ENCODE data around the gene RPS6KA2.

The RPS6KA2 gene

GRCh38 chr6:166465003-166465399 lies 162.1 kb downstream of the RPS6KA2 start:
- DNase-seq (ENCODE audit: extremely low spot score), result no peak
- no peak for TF ChIP-seq CTCF (IDR thresholded peaks at IDR 0.05; ENCODE audit: control extremely low read depth, extremely low read depth, low read depth, missing control alignments)
- POLR2A ChIA-PET, result no interaction called here
- CTCF ChIA-PET, result interaction anchor here (1.4 to 1.6 kb wide), 2 partner anchors 8 to 10 kb away, joined by 3 to 5 read pairs; no protein-coding TSS in a partner anchor

- no peak for DNase-seq (ENCODE audit: extremely low spot score)
- POLR2A ChIA-PET, result no interaction called here
- TF ChIP-seq CTCF (IDR thresholded peaks at IDR 0.05; ENCODE audit: control extremely low read depth, extremely low read depth, low read depth, missing control alignments), result no peak
- CTCF ChIA-PET, result interaction anchor here (1.1 to 1.6 kb wide), 3 partner anchors 9 to 23 kb away, joined by 3 to 5 read pairs (median 3); no protein-coding TSS in a partner anchor
These were observed 162.7 kb downstream of the RPS6KA2 start for GRCh38 chr6:166464068-166465002.

- TF ChIP-seq CTCF (IDR thresholded peaks at IDR 0.05; ENCODE audit: control extremely low read depth, extremely low read depth, low read depth, missing control alignments), result no peak
- ChIA-PET CTCF (interaction anchor here (1.1 to 1.6 kb wide), 3 partner anchors 10 to 22 kb away, joined by 3 to 5 read pairs (median 3); no protein-coding TSS in a partner anchor), POLR2A (no interaction called here)
- DNase-seq (ENCODE audit: extremely low spot score), result no peak
These were observed 163.5 kb downstream of the RPS6KA2 start for GRCh38 chr6:166463359-166464067.

GRCh38 chr6:166462461-166463135 lies 164.5 kb downstream of the RPS6KA2 start:
- DNase-seq (ENCODE audit: extremely low spot score), result no peak
- ChIA-PET CTCF (no interaction called here), POLR2A (no interaction called here)
- no peak for TF ChIP-seq CTCF (IDR thresholded peaks at IDR 0.05; ENCODE audit: control extremely low read depth, extremely low read depth, low read depth, missing control alignments)

GRCh38 chr6:166461821-166462460 lies 165.1 kb downstream of the RPS6KA2 start:
- no peak for TF ChIP-seq CTCF (IDR thresholded peaks at IDR 0.05; ENCODE audit: control extremely low read depth, extremely low read depth, low read depth, missing control alignments)
- POLR2A ChIA-PET, result no interaction called here
- CTCF ChIA-PET, result no interaction called here
- DNase-seq (ENCODE audit: extremely low spot score), result no peak

All from GM10248 (cell line).